Liver (tissue), 2 donors: ENCODE data around the gene ZNF513.

Source experiments
- CTCF ChIP-seq: fragments of 150-350 bp; IDR thresholded peaks from 2 replicates; pipeline ENCODE4 v1.5.1; 2017; ENCODE audit warnings: improper control_type of control experiment, low read depth, low read length; ENCODE audit not compliant: missing input control
- FOXA1 ChIP-seq: IDR thresholded peaks from 2 replicates; pipeline ENCODE4 v1.6.1; 2016; ENCODE audit warnings: antibody characterized with exemption
- YY1 ChIP-seq: IDR thresholded peaks from 2 replicates; pipeline ENCODE4 v1.6.1; 2016; ENCODE audit warnings: antibody characterized with exemption, mild to moderate bottlenecking
- donor health status: healthy.

- no peak for TF ChIP-seq CTCF
- no peak for TF ChIP-seq FOXA1
- no peak for TF ChIP-seq YY1
Measured at GRCh38 chr2:27377618-27378095, 2.9 kb downstream of the ZNF513 start.
